ENCODE data around the gene CEP41.

DNA sequence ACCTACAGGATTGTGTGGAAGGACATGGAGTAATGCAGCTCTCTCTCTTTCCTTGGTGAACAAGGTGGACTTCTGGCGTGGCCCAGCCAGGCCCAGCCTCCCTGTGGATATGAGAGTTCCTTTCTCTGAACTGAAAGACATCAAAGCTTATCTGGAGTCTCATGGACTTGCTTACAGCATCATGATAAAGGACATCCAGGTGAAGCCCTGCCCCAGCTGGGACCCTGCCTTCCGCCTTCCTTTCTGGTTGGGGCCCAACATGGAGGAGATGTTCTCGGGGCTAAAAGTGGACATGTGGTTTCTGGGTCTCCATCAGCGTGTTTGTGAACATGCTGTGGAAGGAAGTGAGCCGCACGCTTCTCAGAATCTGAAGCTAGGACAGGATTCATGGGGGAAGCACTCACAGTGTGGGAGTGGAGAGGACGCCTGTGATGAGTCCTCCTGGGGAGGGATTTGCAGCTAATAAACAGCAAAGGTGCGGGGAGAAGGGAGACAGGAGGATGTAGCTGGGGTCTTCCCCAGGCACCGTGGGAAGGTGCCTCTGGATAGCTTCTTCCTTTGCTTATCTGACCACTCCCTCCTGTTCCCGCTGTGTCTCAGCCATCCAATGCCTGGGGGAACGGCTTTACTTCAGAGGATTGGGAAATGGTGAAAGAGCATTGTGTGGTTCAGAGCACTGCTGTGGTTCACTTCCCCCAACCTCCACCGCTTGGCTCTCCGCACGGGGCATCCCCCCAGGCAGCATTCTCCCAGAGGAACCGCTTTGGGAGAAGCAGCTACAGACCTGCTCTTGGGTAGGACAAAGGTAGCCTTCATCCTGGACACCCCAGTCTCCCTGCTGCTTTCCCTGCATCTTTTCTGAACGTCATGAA, 90.7 kb downstream of the CEP41 start:
- TF ChIP-seq, protein P1, sequence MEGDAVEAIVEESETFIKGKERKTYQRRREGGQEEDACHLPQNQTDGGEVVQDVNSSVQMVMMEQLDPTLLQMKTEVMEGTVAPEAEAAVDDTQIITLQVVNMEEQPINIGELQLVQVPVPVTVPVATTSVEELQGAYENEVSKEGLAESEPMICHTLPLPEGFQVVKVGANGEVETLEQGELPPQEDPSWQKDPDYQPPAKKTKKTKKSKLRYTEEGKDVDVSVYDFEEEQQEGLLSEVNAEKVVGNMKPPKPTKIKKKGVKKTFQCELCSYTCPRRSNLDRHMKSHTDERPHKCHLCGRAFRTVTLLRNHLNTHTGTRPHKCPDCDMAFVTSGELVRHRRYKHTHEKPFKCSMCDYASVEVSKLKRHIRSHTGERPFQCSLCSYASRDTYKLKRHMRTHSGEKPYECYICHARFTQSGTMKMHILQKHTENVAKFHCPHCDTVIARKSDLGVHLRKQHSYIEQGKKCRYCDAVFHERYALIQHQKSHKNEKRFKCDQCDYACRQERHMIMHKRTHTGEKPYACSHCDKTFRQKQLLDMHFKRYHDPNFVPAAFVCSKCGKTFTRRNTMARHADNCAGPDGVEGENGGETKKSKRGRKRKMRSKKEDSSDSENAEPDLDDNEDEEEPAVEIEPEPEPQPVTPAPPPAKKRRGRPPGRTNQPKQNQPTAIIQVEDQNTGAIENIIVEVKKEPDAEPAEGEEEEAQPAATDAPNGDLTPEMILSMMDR (IDR thresholded peaks at IDR 0.05): no peak
- TF ChIP-seq POLR2A (IDR thresholded peaks at IDR 0.05): no peak
- TF ChIP-seq POLR2AphosphoS5 (IDR thresholded peaks at IDR 0.05): no peak

Data from sigmoid colon (tissue), 4 donors.